ENCODE data around the gene FNDC5.
A peak's percentile ranks its signal among the peaks of the same experiment; 100 is the strongest.
"Not testable (repeated sequence)": the region's sequence is repeated elsewhere in the genome, so short reads cannot be mapped to it uniquely, and the experiment has no call there.

FNDC5 gene

GRCh38 chr1:32870615-32871363 lies at the start of gene FNDC5:
TSS of gene FNDC5 (minus strand) at chr1:32870912.
- no peak for DNase-seq (ENCODE audit: low read depth)

DNA sequence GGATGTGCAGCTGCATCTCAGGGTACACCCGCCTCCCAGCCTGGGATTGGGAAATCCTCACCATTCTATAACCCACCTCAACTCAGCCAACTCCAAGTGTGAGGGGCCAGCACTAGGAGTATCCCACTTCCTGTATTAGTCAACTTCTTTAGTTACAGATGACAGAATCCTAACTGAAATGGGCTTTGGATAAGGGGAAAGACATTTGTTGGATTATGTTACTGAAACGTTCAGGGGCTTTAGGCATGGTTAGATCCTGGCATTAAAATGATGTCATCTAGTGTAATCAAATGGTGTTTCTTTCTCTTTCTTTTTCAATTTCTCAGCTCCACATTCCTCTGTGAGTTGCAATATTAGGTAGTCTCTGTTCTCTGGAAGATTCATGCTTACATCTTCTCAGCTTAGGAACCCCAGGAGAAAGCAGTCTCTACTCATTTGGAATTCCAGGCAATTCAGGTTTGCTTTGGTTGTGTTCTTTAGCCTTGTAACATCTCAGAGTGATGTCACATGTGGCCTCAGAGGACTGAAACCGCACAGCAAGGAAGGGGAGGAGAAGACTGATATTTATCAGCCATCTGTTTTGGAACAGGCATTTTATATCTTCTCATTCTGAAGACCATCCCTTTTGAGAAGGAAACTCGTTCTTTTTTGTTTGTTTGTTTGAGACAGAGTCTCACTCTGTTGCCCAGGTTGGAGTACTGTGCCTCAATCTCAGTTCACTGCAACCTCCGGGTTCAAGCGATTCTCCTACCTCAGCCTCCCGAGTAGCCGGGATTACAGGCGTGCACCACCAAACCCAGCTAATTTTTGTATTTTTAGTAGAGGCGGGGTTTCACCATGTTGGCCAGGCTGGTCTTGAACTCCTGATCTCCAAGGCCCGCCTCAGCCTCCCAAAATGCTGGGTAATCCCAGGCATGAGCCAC lies 49.4 kb upstream of the FNDC5 start:
- no peak for DNase-seq (ENCODE audit: low read depth)

DNA sequence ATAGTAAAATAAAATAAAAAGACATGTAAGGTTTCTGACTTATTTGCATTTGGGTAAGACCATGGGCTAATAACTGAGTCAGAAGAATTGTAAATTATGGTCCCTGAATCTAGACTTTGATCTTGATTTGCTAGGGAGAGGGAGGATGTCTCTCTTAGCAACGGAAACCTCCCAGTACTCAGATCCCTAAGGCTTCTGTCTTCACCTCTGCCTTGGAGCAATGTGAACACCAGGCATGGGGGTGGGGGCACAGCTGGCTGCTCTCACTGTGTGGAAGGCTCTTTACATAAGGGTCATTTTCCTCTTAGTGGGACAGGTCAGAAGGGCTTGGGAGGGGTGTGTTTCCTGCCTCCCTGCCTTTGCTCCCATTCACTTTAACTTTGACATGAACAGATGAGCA lies 47.5 kb upstream of the FNDC5 start:
- DNase-seq (ENCODE audit: low read depth): no peak

- no peak for DNase-seq (ENCODE audit: low read depth)
Observed at GRCh38 chr1:32917521-32917920, 46.8 kb upstream of the FNDC5 start.

GRCh38 chr1:32915766-32916706 lies 45.3 kb upstream of the FNDC5 start:
- DNase-seq (ENCODE audit: low read depth): peak; percentile 38

DNA sequence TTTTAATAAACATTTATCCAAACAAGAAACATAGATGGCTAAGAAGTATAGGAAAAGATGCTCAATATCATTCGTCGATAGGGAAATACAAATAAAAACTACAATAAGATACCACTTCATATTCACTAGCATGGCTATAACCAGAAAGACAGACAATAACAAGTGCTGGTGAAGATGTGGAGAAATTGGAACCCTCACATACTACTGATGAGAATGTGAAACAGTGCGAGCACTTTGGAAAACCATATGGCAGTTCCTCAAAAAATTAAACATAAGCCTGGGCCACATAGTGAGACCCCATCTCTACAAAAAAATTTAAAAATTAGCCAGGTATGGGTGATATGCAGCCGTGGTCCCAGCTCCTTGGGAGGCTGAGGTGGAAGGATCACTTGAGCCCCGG lies 39.6 kb upstream of the FNDC5 start:
- no peak for DNase-seq (ENCODE audit: low read depth)

GRCh38 chr1:32907435-32907834 lies 36.7 kb upstream of the FNDC5 start:
- DNase-seq (ENCODE audit: low read depth): no peak

GRCh38 chr1:32906654-32907053 lies 35.9 kb upstream of the FNDC5 start:
- no peak for DNase-seq (ENCODE audit: low read depth)

DNA sequence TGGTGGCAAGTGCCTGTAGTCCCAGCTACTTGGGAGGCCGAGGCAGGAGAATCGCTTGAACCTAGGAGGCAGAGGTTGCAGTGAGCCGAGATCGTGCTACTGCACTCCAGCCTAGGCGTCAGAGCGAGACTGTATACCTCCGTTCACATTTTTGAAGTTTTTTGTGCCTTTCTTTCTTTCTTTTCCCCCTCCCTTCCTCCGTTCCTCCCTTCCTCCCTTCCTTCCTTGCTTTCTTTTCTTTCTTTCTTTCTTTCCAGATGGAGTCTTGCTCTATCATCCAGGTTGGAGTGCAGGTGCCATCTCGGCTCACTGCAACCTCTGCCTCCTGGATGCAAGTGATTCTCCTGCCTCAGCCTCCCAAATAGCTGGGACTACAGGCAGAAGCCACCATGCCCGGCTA lies 34.9 kb upstream of the FNDC5 start:
- not testable (repeated sequence) for DNase-seq (ENCODE audit: low read depth)

- no peak for DNase-seq (ENCODE audit: low read depth)
Observed at GRCh38 chr1:32904797-32905196, 34.1 kb upstream of the FNDC5 start.

- no peak for DNase-seq (ENCODE audit: low read depth)
Observed at GRCh38 chr1:32903991-32904785, 33.5 kb upstream of the FNDC5 start.

GRCh38 chr1:32902535-32902920 lies 31.8 kb upstream of the FNDC5 start:
- DNase-seq (ENCODE audit: low read depth): no peak

DNA sequence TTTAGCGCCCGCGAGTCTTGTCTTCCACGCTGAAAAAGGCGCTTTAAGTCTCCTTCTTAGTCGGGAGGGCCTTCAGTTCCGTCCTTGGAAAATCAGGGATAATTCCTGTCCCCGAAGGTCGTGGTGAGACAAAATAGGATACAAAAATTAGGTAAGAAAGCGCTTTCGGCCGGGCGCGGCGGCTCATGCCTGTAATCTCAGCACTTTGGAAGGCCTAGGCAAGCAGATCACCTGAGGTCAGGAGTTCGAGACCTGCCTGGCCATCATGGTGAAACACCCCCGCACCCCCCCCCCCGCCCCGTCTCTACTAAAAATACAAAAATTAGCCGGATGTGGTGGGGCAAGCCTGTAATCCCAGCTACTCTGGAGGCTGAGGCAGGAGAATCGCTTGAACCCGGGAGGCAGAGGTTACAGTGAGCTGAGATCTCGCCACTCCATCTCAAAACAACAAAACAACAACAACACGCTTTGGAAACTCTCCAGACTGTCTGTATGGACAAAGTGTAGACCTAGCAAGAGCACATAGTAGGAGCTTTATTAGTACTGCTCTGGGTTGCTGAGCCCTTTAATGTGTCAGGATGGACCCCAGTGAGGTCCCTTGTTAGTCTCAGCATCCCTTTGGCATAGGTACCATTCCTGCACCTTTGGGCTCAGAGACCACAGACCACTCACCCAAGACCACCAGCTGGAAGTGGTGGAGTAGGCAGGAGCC lies 31.3 kb upstream of the FNDC5 start:
- no peak for DNase-seq (ENCODE audit: low read depth)

- DNase-seq (ENCODE audit: low read depth): no peak
Observed at GRCh38 chr1:32900956-32901822, 30.5 kb upstream of the FNDC5 start, which contains the start of gene TMEM54. TSS of gene TMEM54 (minus strand) at chr1:32901389. CDS start at chr1:32901238, 151 bp downstream.

GRCh38 chr1:32900371-32900955 lies 29.8 kb upstream of the FNDC5 start:
- DNase-seq (ENCODE audit: low read depth): no peak

DNA sequence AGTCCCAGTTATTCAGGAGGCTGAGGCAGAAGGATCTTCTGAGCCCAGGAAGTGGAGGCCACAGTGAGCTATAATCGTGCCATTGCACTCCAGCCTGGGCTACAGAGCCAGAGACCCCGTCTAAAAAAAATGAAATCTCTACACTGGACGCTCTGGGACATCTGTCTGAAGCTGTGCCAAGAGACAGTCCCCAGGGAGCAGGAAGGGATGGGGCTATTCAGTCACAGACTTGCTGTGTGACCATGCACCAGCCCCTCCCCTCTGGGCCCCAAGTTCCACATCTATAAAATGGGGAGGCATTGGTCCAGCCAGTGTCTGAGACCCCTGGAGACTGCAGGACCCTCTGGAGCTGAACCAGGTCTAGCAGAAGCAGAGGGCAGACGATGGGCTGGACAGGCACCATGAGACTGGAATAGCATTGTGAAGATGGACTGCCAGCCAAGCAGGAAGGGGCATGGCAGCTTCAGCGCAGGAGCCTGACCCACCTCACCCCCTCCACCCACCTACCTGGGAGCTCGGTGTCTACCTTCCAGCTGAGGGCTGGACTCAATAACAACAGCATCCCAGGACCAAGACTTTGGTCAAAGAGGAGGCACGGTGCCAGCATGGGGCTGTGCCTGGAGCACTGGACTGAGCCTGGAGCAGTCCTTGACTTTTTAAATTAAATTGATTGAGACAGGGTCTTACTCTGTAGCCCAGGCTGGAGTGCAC lies 29.0 kb upstream of the FNDC5 start:
- DNase-seq (ENCODE audit: low read depth): no peak

- no peak for DNase-seq (ENCODE audit: low read depth)
Observed at GRCh38 chr1:32898958-32899357, 28.2 kb upstream of the FNDC5 start.

DNA sequence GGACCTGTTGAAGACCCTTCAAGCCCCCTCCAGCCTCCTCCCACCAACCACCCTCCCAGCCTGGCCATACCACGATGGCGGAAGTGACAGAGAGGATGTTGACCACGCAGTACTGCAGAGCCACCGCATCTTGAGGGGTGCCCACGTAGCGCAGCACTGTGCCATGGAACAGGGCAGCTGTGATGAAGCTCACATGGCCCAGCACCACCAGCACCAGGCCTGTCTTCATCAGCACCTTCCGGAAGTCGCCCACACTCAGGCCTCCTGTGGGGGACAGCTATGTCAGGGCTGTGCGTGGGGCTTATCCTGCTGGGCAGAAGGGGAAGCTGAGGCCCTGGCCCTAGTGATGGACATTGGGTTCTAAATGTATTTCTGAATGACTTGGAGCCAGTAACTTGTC lies 27.3 kb upstream of the FNDC5 start:
- no peak for DNase-seq (ENCODE audit: low read depth)

Measured in HS-27A (cell line).